CD4-positive, alpha-beta T cell treated with Interleukin-4 for 4 hours (primary cell): ENCODE measurements around the gene SAT2.
"Not testable (repeated sequence)": the region's sequence is repeated elsewhere in the genome, so short reads cannot be mapped to it uniquely, and the experiment has no call there.

Experiments used
- DNase-seq: peaks from one replicate; pipeline ENCODE4 v3.0.0-alpha.2; 2020

SAT2 gene

GRCh38 chr17:7633093-7633492 lies 5.5 kb upstream of the SAT2 start:
- no peak for DNase-seq

GRCh38 chr17:7632492-7632894 lies 4.9 kb upstream of the SAT2 start:
- peak; percentile 29 for DNase-seq

DNA sequence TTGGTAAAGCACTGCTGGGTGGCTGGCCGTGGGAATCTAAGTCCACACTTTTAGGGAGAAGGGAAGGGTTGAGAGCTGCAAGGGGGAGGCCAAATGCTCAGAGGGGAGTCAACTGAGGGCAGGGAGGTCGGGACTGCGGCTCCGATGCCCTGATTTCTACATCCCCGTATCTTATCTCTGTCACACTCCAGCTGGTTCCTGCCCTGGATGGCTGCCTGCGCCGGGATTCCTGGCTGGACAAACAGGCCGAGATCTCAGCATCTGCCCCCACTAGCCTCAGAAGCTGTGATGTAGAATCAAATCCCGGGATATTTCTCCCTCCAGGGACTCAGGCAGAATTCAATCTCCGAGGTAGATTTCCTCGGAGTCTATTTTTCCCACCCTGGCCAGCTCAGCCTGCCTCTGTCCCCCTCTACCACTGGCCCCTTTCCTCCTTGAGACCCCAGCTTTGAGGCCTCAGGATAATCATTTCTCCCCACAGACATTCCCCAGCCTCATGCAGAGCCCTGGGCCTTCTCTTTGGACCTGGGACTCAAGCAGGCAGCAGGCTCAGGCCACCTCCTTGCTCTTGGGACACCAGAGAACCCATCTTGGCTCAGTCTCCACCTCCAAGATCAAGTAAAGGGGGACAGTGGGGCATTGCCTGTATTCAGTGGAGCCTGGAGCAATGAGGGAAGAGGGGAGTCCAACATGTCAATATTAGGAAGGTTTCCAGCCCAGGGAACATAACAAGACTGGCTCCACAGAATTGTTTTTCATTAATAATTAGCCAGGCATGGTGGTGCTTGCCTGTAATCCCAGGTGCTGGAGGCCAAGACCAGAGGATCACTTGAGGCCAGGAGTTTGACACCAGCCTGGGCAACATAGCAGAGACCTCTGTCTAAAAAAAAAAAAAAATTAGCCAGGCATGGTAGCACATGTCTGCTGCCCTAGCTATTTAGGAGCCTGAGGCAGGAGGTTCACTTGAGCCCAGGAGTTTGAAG lies 4.1 kb upstream of the SAT2 start:
- DNase-seq: no peak

DNA sequence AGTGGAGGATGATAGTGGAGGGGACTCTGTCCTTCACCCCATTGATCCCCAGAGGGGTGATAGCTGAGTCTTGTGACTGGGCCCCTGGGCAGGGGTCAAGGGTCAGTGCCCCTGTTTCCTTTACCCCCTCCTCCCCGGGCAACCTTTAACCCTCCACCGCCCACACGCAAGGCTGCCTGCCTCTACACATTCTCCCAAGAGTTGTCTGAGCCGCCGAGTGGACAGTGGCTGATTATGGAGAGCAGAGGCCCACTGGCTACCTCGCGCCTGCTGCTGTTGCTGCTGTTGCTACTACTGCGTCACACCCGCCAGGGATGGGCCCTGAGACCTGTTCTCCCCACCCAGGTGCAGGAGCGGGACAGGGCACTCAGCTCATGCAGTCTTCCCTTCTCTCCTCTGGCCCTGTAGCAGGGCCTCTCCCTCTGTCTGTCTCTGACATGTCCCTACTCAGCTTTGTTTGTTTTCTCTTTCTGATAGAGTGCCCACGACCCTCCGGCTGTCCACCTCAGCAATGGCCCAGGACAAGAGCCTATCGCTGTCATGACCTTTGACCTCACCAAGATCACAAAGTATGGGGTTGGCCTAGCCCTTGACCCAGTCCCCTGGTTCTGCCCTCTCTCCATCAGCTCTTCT lies 2.4 kb upstream of the SAT2 start, which contains the start of gene SHBG:
SHBG (plus strand) TSS at position 197 of the 633 bp plus-strand sequence; CDS start at position 235, 38 bp downstream.
- DNase-seq: no peak

GRCh38 chr17:7626956-7627249 lies 718 bp downstream of the SAT2 start:
- no peak for DNase-seq

- no peak for DNase-seq
Observed at GRCh38 chr17:7626307-7626706, 1.3 kb downstream of the SAT2 start.

- DNase-seq: not testable (repeated sequence)
Observed at GRCh38 chr17:7625749-7626148, 1.9 kb downstream of the SAT2 start.

DNA sequence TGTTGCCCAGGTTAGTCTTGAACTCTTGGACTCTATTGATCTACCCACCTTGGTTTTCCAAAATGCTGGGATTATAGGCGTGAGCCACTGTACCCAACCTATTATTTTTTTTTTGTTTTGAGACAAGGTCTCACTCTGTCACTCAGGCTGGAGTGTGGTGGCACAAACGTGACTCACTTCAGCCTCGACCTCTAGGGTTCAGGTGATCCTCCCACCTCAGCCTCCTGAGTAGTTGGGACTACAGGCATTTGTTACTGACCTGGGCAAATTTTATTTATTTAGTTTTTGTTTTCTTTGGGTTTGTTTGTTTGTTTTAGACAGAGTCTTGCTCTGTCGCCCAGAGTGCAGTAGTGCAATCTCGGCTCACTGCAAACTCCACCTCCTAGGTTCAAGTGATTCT lies 4.0 kb downstream of the SAT2 start:
- DNase-seq: no peak

DNA sequence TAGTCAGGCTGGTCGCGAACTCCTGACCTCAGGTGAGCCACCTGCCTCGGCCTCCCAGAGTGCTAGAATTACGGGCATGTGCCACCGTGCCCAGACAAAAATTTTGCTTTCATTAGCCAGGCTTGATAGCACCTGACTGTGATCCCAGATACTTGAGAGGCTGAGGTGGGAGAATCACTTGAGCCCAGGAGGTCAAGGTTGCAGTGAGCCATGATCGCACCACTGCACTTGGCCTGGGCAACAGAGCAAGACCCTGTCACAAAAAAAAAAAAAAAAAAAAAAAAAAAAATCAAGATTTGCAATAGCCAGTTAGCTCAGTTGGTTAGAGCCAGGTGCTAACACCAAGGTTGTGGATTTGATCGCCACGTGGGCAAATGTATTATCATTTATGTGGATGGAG lies 6.8 kb downstream of the SAT2 start:
- no peak for DNase-seq

DNA sequence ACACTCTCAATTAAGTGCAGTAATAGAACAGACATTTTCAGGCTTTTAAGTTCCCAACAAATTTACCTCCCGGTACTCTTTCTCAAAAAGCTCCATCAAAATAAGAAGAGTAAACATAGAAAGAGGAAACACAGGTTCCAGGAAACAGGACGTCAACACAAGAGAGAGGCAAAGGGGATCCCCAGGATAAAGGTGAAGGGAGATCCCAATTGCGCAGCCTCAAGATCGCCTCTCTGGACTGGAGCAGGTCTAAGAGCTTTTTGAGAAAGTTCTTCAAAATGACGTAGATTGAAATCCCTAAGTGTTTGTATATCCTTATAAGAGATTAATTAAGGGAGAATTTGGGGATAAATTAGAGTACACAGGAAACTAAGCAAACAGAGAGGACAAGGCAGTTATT lies 9.0 kb downstream of the SAT2 start:
- no peak for DNase-seq

DNA sequence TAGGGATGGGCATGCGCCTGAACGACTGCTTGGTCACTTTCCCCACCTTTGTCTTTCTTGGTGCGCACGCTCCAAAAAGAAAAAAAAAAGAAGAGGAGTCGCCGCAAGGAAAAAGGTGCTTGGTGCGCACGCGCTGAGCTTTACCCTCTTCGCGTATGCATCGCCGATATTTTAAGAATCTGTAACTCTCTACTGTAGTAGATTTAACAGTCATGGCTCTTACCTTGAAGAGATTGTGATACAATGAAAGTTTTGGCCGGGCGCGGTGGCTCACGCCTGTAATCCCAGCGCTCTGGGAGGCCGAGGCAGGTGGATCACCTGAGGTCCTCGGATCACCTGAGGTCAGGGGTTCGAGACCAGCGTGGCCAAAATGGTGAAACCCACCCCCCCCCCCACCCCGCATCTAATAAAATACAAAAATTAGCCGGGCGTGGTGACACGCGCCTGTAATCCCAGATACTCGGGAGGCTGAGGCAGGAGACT lies 12.3 kb downstream of the SAT2 start:
- DNase-seq: no peak

DNA sequence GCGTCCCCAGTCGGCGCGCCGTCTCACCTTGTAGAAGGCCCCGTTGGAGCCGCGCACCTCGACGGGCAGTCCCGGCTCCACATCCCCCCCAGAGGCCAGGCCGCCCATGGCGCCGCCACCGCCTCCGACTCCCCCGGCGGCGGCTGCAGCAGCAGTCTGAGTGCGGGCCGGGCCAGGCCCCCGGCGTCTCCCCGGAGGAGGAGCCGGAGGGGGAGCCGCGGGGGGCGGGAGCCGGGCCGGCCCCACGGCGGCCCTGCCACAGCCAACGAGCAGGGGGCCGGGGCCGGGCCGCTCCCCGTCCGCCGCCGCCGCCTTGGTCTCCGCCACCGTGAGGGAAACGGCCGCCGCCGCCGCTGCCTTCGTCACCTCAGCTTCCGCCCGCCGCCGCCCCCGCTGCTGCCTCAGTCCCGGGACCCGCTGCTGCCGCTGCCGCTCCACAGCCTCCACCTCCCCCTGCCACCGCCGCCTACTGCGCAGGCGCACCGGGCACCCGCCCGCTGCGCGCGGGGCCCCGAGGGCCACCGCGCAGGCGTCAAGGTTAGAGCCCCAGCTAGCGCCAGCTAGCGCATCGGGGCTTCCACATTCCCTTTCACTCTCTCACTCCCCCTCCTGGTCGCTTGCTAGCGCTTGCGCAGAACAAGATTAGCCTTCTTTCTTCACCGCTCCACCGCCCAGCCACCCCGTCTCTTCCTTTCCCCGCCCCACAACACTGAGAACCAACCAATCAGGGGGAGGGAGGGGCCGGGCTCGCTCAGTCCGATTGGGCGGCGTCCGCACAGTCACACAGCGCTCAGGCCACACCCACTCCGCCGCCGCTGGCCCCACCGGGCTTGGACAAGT lies 13.0 kb downstream of the SAT2 start, which contains the start of gene FXR2:
FXR2 (minus strand) TSS at position 473 of the 840 bp plus-strand sequence; CDS start at position 108, 365 bp downstream.
- peak; percentile 100 for DNase-seq

DNA sequence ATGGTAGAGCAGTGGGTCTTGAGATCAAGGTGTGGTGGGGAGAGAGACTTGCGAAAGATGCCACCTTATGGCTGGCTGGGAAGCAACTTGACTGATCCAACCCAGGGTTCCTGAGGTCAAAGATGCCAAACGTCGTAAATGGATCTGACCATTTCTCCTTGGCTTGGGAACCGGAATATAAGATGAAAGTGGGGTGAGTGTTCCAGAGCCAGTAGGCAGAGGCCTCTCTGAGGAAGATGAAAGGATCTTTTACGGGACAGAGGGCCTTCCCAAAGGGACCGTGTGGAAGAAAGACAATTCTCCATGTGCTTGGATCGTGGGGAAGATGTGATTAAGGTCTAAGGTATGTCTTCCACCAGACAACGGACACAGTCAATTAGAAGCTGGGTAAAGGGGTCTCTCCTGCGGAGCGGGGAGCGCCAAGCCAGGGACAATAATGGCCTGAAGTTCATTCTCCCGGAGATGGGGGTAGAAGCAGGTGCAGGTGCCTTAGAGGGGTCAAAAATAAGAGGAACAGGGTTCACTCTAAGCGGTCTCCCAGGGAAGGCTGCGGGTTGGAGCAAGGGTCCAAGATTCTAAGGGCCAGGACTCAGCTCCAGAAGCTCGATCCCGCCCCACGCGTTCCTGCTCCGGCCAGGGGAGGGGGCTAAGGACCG lies 13.7 kb downstream of the SAT2 start:
- DNase-seq: no peak

- no peak for DNase-seq
Observed at GRCh38 chr17:7612294-7612640, 15.4 kb downstream of the SAT2 start.

DNA sequence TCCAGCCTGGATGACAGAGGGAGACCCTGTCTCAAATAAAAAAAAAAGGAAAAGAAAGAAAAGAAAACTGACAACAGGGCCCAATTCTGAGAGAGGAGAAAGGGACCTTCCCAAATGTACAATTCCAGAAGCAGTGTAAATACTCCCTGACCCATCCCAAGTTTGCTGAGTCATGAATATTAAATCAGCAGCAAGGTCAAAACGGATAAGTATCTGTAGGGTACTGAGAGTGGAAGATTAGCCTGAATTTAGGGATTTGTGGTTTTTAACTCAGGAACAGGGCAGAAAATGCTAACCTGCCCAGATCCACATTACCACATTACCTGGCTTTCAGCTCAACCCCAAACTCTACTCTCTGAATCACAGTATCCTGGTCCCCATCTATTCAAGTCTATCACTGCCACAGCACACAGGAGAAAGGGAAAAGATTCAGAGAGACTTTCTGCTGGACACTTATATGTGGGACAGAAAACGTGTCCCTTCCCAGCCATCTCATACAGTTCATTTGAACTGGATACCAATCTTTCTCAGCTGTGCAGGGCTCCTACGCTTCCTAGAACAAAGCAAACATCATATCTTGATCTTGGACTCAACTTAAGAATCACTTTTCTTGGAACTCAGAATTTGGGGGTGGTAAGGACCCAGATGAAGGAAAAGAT lies 15.9 kb downstream of the SAT2 start:
- no peak for DNase-seq

GRCh38 chr17:7610641-7611040 lies 17.0 kb downstream of the SAT2 start:
- no peak for DNase-seq

- DNase-seq: no peak
Observed at GRCh38 chr17:7606280-7606679, 21.3 kb downstream of the SAT2 start.

- DNase-seq: not testable (repeated sequence)
Observed at GRCh38 chr17:7597561-7597960, 30.1 kb downstream of the SAT2 start.

DNA sequence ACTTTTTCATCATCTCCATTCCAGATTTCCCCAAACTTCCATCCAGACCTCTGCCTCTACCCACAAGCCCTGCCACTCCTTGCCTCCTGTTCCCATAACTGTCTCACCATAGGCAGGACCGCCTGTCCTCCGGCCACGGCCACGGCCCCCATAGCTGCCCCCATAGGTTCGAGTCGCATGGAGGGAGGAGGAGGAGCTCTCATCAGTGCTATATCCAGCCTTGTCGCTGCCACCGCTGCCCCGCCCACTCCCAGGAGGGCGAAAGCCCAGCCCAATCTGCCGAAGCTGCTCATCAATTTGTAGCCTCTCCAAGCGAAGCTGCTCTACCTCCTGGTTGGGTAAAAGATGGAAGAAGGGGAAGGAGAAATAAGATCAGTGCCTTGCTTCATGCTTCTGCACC lies 34.3 kb downstream of the SAT2 start:
- no peak for DNase-seq

GRCh38 chr17:7592422-7593021 lies 35.1 kb downstream of the SAT2 start:
- no peak for DNase-seq

- DNase-seq: no peak
Observed at GRCh38 chr17:7591596-7591995, 36.0 kb downstream of the SAT2 start.

DNA sequence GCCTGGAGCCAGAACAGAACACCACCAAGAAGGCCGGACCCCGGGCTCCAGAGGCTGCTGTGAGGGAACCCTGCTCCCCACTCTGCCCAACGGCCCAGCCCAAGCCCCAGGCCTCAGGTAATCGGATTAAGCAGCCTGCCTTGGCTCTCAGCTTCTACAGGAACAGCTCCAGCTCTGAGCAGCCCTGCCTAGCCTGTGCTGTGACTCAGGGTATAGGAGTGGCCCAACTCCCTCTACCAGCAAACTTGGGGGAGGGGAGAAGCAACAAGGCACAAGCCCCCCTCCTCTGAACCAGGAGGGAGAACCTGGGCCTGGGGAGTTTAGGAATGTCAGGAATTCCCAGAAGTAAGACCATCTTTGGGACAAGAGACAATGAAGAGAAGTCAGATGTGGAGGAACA lies 36.9 kb downstream of the SAT2 start:
- DNase-seq: no peak
